Posterior cingulate gyrus (tissue), 11 donors: ENCODE results near the gene PSMB2.

Experiments
- DNase-seq, 10 donors: peaks; one replicate each; pipeline versions ENCODE4 v3.0.0 to v3.0.0-alpha.2; 2020 to 2021; ENCODE audit warnings: mixed read lengths in 3 of 10
- intact Hi-C: fragments of 100-400 bp; cut with DNase I; formaldehyde crosslinking; loops from one replicate; pipeline ENCODE4 v1.15.1; 2023

The PSMB2 gene

DNA sequence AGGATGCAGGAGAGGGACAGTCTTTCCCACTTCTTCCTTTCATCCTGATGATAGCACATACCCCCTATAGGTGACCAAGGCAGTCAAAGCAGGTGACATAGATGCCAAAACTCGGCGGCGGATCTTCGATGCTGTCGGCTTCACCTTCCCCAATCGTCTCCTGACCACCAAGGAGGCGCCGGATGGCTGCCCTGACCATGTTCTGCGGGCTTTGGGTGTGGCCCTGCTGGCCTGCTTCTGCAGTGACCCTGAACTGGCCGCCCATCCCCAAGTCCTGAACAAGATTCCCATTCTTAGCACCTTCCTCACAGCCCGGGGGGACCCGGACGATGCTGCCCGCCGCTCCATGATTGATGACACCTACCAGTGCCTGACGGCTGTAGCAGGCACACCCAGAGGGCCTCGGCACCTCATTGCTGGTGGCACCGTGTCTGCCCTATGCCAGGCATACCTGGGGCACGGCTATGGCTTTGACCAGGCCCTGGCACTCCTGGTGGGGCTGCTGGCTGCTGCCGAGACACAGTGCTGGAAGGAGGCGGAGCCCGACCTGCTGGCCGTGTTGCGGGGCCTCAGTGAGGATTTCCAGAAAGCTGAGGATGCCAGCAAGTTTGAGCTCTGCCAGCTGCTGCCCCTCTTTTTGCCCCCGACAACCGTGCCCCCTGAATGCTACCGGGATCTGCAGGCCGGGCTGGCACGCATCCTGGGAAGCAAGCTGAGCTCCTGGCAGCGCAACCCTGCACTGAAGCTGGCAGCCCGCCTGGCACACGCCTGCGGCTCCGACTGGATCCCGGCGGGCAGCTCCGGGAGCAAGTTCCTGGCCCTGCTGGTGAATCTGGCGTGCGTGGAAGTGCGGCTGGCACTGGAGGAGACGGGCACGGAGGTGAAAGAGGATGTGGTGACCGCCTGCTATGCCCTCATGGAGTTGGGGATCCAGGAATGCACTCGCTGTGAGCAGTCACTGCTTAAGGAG, 80.8 kb downstream of the PSMB2 start:
- peak; percentile 74 to 97 (median 84) for DNase-seq
- intact Hi-C loops: no loop called here

DNA sequence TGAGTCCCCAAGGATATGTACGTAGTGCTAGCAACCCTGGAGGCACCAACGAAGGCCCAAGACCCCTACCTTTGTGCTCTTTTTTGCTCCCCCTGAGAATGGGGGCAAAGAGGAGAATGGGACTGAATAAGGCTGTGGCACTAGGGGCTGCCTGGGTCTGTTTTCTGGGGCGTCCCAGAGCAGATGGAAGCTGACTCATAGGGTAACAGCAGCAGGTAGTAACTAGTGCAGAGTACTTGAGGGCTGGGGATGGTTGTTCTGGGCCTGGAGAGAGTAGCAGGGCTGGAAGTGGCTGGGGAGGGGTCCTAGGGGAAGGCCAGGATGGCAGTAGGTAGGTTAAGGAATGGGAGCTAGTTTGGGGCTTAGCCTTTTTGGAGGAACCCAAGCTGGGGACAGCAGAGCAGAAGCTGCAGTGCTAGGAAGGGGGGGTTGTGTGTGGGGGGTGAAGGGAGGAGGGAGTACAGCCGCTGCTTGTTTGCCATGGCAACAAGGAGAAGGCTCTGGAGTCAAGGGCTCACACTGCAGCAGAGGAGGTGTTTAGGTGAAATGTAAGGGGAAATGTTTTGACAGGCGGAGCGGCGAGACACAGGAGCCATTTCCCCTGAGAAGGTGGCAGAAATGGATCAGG, 81.9 kb downstream of the PSMB2 start:
- intact Hi-C loops: loop anchor here (2.0 to 5.0 kb wide), 2 partner anchors 83 to 367 kb away; partner anchors contain the start of genes PSMB2 and SFPQ
- DNase-seq: peak in 2 of 10 donors; percentile 82 to 90

DNA sequence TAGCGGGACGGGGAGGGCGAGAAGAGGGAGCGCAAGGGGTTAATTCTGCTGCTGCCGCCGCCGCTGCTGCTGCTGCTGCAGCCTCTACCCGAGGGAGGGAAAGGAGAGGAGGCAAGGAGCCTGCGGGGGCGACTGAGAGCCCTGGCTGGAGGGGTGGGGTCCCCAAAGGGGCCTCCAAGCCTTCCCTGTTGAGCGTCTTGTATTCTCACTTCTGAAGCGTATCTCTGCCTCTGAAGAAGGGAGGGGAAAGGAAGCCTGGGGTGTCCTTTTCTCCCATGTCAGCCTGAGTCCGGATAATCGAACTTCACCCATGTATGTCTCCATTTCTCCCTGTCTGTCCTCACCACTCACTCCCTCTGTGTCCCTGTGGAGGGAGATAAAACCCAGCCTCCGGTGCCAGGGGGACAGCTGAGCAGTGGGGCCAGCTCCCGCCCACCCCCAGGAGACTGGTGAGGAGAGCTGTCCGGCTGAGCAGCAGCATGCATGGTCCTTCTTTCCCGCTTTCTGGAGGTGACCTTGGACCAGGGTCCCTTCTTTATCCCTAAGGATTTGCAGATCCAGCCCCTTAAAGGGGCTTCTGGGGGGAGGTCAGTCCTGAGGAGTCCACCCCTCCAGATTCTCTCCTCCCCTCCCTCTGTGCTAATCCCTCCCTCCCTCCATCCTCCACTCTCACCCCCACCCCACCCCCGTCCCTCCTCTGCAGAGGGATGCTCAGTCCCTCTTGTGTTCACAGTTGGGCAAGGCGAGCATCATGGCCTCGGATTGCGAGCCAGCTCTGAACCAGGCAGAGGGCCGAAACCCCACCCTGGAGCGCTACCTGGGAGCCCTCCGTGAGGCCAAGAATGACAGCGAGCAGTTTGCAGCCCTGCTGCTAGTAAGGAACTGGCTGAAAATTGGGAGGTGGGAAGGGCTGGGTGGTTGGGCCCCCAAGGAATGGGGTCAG, 82.7 kb downstream of the PSMB2 start:
- intact Hi-C loops: loop anchor here (2.0 to 5.0 kb wide), 2 partner anchors 84 to 366 kb away; partner anchors contain the start of genes PSMB2 and SFPQ
- DNase-seq: peak in 3 of 10 donors; percentile 80 to 87 (median 84)

DNA sequence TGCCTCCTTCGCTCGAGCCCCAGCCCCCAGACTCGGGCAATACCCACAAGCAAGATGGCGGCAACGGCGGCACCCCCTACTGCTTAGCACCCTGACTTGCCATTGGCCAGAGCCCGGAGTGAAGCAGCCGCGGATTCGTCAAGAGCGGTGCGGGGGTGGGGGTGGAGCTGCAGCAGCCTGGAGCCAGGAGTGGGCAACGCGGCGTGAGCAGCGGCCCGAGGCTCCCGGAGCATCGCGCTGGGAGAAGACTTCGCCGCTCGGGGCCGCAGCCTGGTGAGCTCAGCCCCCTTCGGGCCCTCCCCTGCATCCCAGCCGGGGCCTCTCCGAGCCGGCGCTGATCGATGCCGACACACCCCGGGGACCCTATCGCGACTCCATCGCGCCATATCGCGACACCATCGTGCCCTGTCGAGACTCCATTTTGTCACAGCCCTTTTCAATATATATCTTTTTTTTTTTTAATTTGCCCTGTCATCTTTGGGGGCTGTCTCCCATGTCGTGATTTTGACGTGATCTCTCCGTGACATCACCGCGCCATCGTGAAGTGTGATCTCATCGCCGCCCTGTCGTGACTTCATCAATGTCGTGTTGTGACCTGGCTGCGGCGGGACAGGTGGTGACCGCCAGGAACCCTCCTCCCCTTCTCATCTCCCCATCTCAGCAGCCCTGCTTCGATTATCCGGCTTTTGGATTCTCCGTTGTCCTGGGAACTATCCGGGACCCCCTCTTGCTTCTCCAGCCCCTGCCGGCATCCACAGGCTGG, 83.5 kb downstream of the PSMB2 start, which contains the start of gene NCDN:
Gene NCDN (plus strand): TSS at position 189 of the 763 bp plus-strand sequence. CDS start 392 bp downstream, at position 581.
- intact Hi-C loops: loop anchor here (2.0 to 5.0 kb wide), 2 partner anchors 85 to 365 kb away; partner anchors contain the start of genes PSMB2 and SFPQ

DNA sequence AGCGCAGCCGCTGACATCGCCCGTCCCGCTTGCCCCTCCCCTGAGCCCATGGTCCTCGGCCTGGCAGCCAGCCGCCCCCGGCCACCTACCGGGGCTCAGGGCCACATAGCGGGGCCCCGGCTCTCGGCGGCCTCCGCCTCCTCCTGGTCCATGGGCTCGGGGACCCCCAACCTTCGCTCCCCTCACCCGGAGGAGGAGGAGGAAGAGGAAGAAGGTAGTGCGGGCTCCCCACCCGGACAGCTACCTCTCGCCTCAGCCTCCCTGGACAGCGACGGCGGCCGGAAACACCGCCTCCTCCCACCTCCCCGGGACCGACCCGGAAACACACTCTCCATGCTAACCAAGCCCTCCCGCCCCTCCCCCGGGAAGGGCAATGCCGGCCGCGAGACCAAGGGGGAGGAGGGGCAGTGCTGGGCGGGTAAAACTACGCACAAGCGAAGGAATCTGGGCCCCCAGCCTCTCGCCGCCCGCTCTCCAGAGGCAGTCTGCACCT, 84.2 kb downstream of the PSMB2 start, which contains the start of gene KIAA0319L:
Gene KIAA0319L (minus strand): TSS at position 286 of the 493 bp plus-strand sequence. CDS start 2,912 bp downstream, outside the sequence.
- intact Hi-C loops: loop anchor here (5.0 kb wide), 1 partner anchor 85 kb away; the partner anchor contains the start of gene PSMB2
- peak; percentile 90 to 98 (median 92) for DNase-seq

More for the DNA sequence above, 83.5 kb downstream of the PSMB2 start, which contains the start of gene NCDN:
- peak; percentile 94 to 99 (median 96) for DNase-seq

DNA sequence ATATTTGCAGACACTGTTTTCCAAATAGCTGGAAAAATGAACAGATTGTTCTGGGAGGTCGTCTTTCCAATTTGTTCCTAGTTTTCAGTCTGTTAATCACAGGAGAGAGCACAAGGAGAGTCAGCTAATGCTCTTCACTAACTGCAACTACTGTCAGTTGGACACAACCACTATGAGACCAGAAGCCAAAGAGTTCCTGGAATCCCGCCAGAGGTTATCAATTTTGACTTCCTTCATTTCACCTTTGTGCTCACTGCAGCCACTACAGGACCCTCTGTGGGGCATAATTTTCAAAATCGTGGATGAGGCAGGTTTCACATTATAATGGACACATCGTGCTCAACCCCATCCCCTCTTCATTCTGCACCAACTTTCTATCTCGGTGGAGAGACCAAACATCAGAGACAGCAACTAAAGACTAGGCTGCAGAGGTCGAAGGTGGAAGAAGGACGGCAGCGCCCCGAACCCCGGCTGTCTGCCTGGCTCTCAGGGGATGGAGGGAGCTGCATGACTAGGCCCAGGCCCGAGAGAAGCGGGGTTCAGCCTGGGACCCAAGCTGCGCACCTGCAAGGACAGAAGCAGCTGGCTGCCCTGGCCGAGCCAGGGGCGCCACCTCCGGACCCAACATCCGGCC, 84.7 kb downstream of the PSMB2 start:
- intact Hi-C loops: loop anchor here (5.0 kb wide), 1 partner anchor 86 kb away; the partner anchor contains the start of gene PSMB2
- DNase-seq: no peak

DNA sequence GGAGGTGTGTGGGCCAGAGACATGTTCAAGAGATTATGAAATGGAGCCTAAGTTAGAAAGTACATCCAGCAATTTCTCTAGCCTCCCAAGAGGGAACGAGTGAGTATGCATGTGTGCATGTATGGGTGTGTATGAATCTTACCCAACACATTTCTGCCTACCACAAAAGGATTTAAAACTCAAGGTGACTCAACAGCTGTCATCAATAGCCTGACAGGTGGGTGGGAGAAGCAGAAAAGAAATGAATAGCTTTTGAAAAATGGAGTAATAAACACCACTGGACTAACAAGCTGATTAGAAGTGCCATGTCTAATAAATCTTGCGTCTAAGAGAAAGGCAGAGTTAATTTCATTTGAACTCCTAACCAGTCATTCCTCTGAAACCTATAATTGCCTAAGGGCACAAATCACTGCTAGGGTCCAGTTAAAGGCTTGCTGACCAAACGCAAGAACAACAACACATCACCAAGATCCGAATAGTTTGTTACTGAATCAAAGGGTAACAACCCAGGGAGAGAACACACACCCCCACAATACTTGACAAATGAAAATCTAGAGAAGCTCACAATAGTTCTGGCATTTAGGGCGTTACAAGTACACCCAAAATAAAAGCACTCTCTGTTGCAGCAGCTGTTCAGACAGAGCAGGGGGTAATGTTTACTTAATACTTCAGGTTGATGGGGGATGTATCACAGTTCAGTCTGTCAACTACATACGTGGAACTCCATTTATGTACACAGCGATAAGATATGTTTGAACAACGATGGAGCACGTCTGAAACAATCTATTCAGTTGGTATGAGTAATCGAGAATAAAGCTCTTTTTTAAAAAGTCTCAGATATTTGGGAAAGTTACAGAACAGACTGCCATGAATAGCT, 85.5 kb downstream of the PSMB2 start:
- no peak for DNase-seq
- intact Hi-C loops: loop anchor here (5.0 kb wide), 1 partner anchor 86 kb away; the partner anchor contains the start of gene PSMB2

DNA sequence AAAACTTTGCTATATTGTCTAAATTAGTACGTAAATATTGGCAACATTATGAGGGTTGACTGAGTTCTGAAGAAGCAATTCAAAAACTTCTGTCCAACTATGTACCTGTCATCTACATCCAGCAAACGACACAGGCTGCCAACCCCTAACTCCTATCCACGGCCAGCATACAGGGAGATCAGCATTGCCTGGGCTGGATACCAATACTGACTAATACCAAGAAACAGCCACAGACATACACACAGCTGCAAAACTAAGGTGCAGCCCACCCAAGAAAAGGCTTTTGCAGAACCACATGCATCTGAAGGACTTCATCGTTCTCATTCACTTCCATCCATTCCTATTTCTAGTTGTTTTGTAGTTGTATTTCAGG, 86.1 kb downstream of the PSMB2 start:
- DNase-seq: no peak
- intact Hi-C loops: loop anchor here (5.0 kb wide), 1 partner anchor 87 kb away; the partner anchor contains the start of gene PSMB2

DNA sequence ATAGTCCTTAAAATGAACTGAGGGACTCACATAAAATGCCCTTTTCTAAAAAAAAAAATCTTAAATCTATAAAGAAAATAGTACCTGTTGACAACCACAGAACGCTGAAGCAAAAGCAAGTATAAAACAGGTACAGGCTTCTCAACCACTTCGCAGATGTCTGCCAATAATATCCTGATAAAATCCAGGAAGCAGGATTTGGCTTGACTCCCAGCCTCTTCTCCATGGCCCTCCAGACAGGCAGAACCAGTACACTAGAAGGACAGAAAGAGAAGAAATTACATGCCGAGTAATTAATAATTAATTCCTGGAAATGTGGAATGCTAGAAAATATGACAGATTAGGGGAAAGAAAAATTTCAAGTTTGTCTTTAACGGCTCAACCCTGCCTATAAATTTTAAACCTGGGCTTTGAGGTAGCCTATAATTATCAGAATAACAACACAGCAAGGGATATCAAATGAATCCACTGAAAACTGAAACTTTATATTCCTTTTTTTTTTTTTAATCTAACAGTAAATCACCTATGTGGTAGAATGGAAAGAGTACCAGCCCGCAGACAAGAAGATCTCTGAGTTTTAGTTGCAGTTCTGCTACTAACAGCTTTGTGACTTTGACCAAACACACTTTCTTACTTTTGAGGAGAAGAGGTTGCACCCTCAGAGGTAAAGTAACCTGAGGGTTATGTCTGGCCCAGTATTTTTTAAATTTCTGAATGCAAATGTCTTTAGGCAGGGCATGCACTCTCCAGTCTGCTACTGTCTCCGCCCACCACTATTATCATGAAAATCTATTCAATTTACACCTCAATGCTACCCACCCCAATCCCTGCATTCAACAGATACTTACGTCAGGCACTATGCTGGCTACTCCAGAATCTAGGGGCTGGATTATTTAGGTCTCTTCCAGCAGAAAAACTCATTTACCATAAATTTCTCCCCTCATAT, 86.8 kb downstream of the PSMB2 start:
- no peak for DNase-seq
- intact Hi-C loops: loop anchor here (5.0 kb wide), 1 partner anchor 88 kb away; the partner anchor contains the start of gene PSMB2

DNA sequence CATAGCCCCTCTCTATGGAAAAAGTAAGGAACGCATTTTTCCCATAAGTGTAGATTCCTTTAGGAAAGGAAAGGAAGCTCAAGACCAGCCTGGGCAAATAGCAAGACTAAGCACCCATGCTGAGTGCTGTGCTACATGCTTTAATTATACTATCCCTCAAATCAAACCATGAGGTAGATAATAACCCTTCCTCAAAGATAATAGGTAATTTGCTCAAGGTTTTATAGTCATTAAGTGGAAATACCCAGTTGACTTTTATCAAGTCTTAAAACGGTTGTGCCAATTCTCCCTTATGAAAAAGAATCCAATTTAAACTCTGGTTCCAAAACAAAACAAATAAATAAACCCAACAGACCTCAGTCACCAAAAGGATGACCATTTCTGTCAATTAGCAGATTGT, 87.5 kb downstream of the PSMB2 start:
- intact Hi-C loops: no loop called here
- no peak for DNase-seq
